GM18508 (cell line): ENCODE results near the gene RNF213.
"Not testable (repeated sequence)": the region's sequence is repeated elsewhere in the genome, so short reads cannot be mapped to it uniquely, and the experiment has no call there.

Source experiments
- ATAC-seq: cut with Tn5 transposase; IDR thresholded peaks from one replicate; pipeline ENCODE4 v1.9.1; 2021; ENCODE audit warnings: moderate number of reproducible peaks; ENCODE audit not compliant: insufficient read depth, unreplicated experiment

RNF213 gene

GRCh38 chr17:80382446-80382845 lies 121.8 kb downstream of the RNF213 start:
- no peak for ATAC-seq

DNA sequence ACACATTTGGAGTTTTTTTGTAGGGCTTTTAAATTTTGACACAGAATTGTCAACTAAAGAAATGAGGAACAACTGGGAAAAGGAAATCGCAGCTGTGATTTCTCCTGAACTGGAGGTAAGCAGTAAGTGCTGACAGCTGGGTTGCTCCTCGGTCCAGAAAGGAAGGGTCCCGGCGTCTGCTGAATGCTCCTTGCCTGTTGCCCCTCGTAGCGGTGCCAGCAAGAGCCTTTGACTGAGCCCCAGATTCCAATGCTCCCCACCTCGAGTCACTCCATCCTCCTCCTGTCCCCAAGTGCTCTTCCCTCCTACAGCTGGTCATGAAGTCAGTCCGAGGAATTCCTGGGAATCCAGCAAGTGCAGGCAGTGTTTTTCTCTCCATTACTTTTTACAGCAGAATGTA lies 122.3 kb downstream of the RNF213 start:
- ATAC-seq, result no peak

DNA sequence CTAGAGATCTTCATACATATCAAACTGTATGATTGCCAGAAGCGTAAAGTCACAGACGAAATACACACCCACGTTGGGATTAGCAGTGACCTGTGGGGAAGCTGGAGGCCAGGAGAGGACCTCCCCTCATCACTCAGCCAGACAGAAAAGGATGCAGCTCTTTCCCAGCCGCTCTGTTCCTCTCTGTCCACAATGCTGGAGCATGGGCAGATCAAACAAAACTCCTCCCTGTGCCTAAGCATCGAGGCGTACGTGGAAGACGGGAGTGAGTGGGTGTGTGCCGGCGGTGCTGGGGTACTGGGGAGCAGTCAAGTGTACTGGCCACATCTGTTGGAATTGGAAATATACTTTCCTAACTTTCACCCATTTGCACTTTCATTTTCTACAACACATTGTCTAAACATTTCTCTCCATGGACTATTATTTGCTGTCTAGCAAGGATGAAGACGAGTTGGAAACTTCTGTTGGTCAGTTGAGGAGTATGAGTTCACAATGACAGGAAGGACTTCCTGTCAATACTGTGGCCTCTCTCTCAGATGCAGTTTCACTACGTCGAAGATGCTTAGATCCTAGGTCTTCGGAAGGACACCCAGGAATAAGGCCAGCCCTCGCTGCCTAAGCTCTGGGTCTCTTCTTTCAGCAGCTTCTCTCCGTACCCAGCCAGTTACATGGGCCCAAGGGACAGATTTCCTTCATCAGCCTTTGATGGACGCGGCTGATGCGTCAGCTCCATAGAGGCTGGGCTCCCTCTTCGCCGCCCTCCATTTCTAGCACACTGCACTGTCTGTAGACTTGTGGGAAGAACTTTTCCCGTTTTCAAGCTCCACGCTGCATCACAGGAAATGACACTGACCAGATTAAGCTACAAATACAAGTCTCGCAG lies 123.7 kb downstream of the RNF213 start:
- ATAC-seq, result no peak

DNA sequence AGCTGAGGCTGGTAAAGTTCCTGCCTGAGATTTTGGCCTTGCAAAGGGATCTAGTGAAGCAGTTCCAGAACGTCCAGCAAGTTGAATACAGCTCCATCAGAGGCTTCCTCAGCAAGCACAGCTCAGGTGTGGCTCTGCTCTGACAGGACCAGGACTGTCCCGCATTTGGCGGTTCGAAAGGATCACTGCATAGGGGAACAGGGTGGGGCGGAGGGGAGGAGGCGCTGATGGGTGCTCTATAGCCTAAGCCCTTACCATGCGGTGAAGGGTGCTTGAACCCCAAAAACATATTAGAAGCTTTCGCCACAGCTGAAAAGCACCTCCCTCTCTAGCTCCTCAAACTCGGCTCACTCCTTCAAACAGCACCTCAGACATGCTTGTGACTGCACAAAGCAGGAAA lies 124.4 kb downstream of the RNF213 start:
- ATAC-seq, result no peak

DNA sequence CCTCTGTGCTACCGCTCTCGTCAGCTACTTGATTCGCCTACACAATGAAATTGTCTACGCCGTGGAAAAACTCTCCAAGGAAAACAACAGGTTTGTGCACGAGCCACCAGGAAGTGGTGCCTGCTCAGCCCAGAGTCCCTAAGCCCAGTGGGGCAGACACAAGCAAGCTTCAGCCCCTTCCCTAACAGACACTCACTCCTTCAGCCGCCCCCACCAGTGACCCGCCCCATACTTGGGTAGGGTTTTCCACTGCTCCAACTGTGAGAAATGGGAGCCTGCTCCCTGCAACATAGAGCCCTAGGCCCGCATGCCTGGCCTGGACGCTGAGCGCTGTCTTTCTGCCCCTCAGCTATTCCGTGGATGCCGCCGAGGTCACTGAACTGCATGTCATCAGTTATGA lies 125.7 kb downstream of the RNF213 start:
- ATAC-seq, result no peak

- ATAC-seq, result no peak
Observed at GRCh38 chr17:80387071-80387470, 126.4 kb downstream of the RNF213 start.

- no peak for ATAC-seq
Observed at GRCh38 chr17:80388175-80388574, 127.5 kb downstream of the RNF213 start.

DNA sequence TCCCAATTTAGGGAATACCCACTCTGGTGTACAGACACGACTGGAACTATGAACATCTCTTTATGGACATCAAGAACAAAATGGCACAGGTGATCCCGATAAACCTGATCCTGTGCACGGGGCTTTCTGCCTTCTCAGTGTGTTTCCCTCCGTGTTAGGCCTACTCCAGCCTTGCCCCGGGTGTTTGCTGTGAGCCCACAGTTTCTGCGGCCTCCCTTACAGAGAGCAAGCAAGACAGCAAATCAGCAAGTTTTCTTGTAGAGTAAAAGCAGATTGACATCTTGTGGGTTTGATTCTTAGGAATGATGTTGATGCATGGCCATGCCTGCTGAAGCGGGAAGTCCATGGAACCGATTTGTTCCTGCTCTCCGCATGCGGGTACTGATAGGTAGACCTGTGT lies 127.9 kb downstream of the RNF213 start:
- no peak for ATAC-seq

DNA sequence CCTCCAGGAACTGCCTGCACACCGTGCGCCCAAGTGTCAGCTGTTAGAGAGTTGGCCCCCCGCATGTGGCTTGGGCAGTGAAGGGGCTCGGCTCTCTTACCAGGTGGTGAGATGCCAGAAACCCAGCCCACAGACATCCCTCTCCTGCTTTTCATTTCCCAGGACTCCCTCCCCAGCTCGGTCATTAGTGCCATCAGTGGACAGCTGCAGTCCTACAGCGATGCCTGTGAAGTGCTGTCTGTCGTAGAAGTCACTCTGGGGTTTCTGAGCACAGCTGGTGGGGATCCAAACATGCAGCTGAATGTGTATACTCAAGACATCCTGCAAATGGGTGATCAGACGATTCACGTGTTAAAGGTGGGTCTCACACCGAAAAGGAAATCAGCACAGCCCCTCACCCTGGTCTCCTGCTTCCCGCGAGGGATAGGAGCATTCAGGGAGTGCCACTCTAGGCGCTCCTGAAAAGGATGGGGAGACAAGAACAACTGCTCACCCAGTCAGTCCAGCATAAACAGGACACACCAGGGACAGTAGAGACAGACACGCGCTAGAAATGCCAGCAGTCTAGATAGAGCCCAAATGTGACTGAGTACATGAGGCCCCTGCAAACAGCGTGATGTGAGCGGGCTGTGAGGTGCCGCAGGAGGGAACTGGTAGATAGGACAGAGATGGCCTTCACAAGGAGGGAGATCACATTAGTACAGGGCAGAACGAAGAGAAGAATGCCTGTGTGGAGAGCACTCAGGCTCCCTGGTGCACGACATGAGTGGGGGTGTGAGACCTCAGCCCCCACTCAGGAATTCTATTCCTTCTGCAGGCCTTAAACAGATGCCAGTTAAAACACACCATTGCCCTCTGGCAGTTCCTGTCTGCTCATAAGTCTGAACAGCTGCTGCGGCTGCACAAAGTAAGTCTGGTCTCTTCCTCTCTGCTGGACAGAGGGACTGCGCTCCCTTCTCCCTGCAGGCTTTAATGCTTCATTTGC lies 128.7 kb downstream of the RNF213 start:
- no peak for ATAC-seq

GRCh38 chr17:80393241-80393890 lies 132.7 kb downstream of the RNF213 start:
- ATAC-seq, result no peak

DNA sequence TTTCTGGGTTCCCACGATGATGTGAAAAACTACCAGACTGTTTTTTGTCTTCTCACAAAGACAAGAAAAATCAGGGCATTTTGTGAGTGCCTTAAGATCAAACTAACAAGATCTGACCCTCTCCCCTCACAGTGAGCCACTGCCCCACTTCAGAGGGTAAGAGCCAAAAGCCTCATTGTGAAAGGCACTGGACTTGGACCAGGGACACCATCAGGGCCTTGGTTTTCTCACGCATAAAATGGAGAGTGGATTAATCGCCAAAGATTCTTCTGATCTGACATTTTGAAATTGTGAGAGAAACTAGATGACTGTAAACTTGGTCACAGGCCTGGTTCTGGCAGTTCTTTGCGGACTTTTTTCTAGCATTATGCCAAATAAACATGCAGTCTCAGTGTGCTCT lies 133.3 kb downstream of the RNF213 start:
- no peak for ATAC-seq

- ATAC-seq, result no peak
Observed at GRCh38 chr17:80394629-80395216, 134.1 kb downstream of the RNF213 start.

DNA sequence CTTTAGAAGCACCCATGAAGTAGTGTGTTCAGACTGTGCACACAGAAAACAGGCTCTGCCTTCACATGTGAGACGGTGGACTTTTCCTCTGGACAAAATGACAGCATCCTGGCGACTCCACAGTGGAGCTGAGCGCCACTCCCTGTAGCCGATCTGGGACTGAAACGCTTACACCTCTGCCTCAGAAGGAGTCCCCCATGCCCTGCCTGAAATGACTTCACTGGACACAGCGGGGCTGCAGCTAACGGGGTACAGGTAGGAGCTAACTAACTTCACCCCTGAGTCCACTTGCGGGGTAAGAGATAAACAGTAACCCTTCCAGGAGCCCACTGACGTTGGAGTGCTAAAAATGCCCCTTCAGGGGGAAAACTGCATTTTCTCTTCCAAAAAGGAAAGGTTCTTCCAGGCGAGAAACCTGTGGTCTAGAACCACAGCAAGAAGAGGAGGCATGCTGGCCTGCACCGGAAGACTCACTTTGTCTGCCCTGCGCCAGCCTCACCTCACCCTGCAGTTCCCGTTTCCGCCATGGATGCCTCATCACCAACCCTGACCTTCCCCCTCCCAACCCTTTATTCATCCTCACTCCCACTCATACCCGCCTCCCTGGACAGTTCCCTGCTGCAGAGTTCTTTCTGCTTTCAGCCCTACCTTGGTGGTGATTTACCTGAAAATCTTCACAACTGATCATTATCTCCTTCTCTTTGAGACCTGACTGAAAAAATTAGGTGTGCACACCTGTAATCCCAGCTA lies 134.9 kb downstream of the RNF213 start:
- ATAC-seq, result no peak

GRCh38 chr17:80396157-80397033 lies 135.7 kb downstream of the RNF213 start:
- no peak for ATAC-seq

DNA sequence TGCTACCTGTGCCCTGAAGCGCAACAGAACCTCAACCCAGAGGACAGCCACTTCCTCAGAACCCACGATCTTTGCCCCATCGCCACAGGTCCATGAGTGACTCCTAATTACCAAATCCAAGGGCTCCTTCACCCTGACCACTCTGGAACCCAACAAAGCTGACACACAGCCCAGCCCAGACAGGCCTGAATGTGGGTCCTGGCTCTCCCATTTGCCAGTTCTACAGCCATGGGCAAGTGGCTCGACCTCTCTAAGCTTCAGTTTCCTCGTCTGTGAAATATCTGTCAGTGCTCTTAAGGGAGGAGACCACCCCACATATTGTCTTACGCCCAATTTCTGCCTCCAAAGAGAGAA lies 136.4 kb downstream of the RNF213 start:
- ATAC-seq, result no peak

GRCh38 chr17:80397686-80398085 lies 137.0 kb downstream of the RNF213 start:
- ATAC-seq, result no peak

- ATAC-seq, result not testable (repeated sequence)
Observed at GRCh38 chr17:80401086-80401485, 140.4 kb downstream of the RNF213 start.

- not testable (repeated sequence) for ATAC-seq
Observed at GRCh38 chr17:80402102-80402501, 141.4 kb downstream of the RNF213 start.

DNA sequence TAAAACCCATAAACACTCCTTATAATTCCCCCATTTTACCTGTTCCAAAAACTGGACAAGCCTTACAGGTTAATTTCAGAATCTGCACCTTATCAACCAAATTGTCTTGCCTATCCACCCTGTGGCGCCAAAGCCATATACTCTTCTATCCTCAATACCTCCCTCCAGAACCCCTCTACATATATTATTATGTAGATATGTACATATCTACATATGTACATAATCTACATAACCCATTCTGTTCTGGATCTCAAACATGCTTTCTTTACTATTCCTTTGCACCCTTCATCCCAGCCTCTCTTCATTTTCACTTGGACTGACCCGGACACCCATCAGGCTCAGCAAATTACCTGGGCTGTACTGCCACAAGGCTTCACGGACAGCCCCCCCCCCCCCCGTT lies 142.3 kb downstream of the RNF213 start:
- no peak for ATAC-seq
